Colonic mucosa (tissue), 4 donors: ENCODE measurements around the gene RYR3. TPM values are rescaled to one million over a fixed set of nuclear protein-coding genes. Genes with fewer than 3 reads are reported as not detected.

ENCODE experiments used
- DNase-seq: peaks from one replicate; pipeline ENCODE4 v3.0.0-alpha.2; 2020
- H3K27ac ChIP-seq: fragments of 200-600 bp; one replicate; pipeline ENCODE4 v1.8.0; 2021
- H3K27me3 ChIP-seq: fragments of 200-600 bp; one replicate; pipeline ENCODE4 v1.8.0; 2021
- H3K36me3 ChIP-seq: fragments of 200-600 bp; one replicate; pipeline ENCODE4 v1.8.0; 2021
- H3K4me1 ChIP-seq: fragments of 200-600 bp; one replicate; pipeline ENCODE4 v1.8.0; 2021; ENCODE audit warnings: mild to moderate bottlenecking
- H3K4me3 ChIP-seq: fragments of 200-600 bp; one replicate; pipeline ENCODE4 v1.8.0; 2021
- H3K9ac ChIP-seq, 2 donors: one replicate each; pipeline ENCODE4 v1.7.0; 2013; ENCODE audit warnings: control low read depth in 2 of 2, low read depth in 2 of 2, low read length in 2 of 2
- H3K9me3 ChIP-seq: fragments of 200-600 bp; one replicate; pipeline ENCODE4 v1.8.0; 2021
- intact Hi-C: fragments of 100-400 bp; cut with DNase I; formaldehyde crosslinking; loops from one replicate; pipeline ENCODE4 v1.14.1; 2022
- total RNA-seq, 2 donors: library from RNA; stranded (reverse); fragmentation: NEBNext Ultra II Directional in 1 of 2; extraction: Animal tissue kit (Norgen Biotek cat#: 25700) in 1 of 2; gene quantifications; one replicate each; pipeline ENCODE4 v1.2.1, GENCODE V29; 2021
- TF ChIP-seq, protein P1 (sequence below): fragments of 200-600 bp; IDR thresholded peaks from one replicate; pipeline ENCODE4 v1.8.0; 2022; ENCODE audit warnings: antibody characterized with exemption, mild to moderate bottlenecking
- donor health status: healthy.
- donor health status: DM: no; HTN: no; CAD: no.
- donor health status: DM: no; HTN: no; CAD: no.

Gene RYR3
- total RNA-seq, 2 donors from 2014 or later: 0.17 to 1.1 TPM

DNA sequence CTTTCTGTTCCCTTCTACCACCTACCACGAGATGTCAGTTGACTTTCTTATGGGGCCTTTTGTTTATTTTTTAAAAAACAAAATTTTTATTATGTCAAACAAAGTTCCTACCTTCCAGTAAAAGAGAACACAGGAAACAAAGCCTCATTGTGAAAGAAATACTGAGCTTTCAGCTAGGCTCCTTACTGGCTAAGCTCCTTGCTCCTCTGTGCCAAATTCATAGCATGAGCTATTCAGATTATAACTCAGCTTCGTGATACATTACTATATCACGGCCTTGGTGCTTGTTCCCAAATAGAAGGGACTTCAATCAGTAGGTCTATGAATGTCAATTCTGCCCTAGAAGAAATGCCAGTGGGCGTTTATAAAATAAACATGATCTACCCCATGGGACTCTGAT, 511.7 kb downstream of the RYR3 start:
- DNase-seq: no peak
- Histone ChIP-seq H3K4me1 (no peaks in the 10 kb centered on the region), H3K36me3 (no peaks in the 10 kb centered on the region), H3K4me3 (no peak overlapping the region), H3K27me3 (no peaks in the 10 kb centered on the region), H3K9me3 (no peaks in the 10 kb centered on the region), H3K27ac (no peak overlapping the region), H3K9ac (no peak overlapping the region)
- intact Hi-C loops: no loop called here
- TF ChIP-seq, protein P1, sequence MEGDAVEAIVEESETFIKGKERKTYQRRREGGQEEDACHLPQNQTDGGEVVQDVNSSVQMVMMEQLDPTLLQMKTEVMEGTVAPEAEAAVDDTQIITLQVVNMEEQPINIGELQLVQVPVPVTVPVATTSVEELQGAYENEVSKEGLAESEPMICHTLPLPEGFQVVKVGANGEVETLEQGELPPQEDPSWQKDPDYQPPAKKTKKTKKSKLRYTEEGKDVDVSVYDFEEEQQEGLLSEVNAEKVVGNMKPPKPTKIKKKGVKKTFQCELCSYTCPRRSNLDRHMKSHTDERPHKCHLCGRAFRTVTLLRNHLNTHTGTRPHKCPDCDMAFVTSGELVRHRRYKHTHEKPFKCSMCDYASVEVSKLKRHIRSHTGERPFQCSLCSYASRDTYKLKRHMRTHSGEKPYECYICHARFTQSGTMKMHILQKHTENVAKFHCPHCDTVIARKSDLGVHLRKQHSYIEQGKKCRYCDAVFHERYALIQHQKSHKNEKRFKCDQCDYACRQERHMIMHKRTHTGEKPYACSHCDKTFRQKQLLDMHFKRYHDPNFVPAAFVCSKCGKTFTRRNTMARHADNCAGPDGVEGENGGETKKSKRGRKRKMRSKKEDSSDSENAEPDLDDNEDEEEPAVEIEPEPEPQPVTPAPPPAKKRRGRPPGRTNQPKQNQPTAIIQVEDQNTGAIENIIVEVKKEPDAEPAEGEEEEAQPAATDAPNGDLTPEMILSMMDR: no peak

DNA sequence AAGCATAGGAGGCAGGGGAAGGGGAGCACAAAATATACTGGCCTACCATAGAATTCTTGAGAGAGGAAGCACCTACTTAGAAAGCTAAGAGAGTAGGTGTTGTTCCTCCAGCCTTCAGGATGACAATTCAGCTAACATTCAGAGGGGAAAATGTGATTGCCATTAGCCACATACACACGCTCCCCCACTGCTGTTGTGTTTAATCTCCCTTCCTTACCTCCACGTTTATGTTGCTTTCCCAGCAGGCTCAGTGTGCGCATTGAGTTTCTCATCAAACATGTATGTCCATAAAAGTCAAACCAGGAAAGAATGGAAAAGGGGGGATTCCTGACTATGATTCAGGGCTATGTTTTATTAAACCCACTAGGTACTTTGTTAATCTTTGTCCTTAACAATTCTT, 512.4 kb downstream of the RYR3 start:
- TF ChIP-seq, protein P1: no peak

DNA sequence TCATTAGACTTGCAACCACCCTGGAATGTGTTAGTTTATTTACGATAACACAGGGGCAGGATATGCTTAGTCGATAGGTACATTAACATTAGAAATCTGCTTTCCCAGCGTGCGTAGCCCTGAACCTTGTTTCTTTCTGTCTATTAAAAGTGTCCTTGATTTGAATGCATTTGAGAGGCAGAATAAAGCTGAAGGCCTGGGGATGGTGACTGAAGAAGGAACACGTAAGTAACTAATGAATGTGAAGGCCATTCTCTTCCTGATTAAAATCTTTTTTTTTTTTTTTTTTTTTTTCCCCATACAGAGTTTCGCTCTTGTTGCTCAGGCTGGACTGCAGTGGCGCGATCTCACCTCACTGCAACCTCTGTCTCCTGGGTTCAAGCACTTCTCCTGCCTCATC, 514.7 kb downstream of the RYR3 start:
- no peaks in the 10 kb centered on the region for H3K27me3 ChIP-seq
- H3K9me3 ChIP-seq: no peaks in the 10 kb centered on the region
- TF ChIP-seq, protein P1: no peak
- H3K4me1 ChIP-seq: no peaks in the 10 kb centered on the region
- intact Hi-C loops: no loop called here
- no peak overlapping the region for H3K27ac ChIP-seq
- H3K36me3 ChIP-seq: no peaks in the 10 kb centered on the region
- DNase-seq: no peak
- H3K9ac ChIP-seq: no peak overlapping the region
- no peak overlapping the region for H3K4me3 ChIP-seq

More for the DNA sequence above, 512.4 kb downstream of the RYR3 start:
- intact Hi-C loops: no loop called here
- no peak overlapping the region for H3K4me3 ChIP-seq
- no peak overlapping the region for H3K9ac ChIP-seq
- no peak for DNase-seq
- H3K27ac ChIP-seq: no peak overlapping the region
- H3K27me3 ChIP-seq: no peaks in the 10 kb centered on the region
- no peaks in the 10 kb centered on the region for H3K9me3 ChIP-seq
- no peaks in the 10 kb centered on the region for H3K4me1 ChIP-seq
- H3K36me3 ChIP-seq: no peaks in the 10 kb centered on the region

DNA sequence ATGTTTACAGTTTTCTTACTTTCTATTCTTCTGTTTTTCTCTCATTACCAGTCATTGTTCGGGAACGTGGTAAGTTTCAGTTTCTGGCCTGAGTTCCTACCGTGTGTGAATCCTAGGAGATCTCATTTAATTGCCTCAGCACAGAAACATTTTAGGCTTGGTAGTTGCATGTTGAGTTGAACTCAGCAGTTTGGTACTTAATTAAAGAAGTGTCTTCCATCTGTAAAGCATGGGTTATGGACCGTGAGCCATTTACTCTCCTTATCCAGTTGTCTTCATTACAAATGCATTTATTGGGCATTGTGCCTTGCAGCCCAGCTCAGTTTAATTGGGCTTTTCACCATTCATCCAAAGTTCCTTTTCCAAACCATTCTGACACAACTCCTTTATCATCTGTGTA, 515.4 kb downstream of the RYR3 start:
- Histone ChIP-seq H3K9me3 (no peaks in the 10 kb centered on the region), H3K4me3 (no peak overlapping the region), H3K9ac (no peak overlapping the region), H3K27ac (no peak overlapping the region), H3K27me3 (no peaks in the 10 kb centered on the region), H3K36me3 (no peaks in the 10 kb centered on the region), H3K4me1 (no peaks in the 10 kb centered on the region)
- intact Hi-C loops: no loop called here
- no peak for DNase-seq
- TF ChIP-seq, protein P1: no peak

DNA sequence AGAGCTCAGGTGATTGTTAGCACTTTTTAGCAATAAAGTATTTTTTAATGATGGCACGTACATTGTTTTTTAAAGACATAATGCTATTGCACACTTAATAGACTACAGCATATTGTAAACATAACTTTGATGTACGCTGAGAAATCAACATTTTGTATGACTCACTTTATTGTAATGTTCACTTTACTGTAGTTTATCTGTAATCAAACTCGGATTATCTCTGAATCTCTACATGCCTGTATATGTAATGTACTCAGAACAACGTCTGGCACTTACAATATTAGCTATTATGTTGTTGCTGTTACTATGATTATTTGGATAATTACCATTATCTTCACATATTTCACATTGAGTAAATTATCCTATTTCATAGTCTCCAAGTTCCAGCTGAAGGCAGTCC, 519.6 kb downstream of the RYR3 start:
- no peaks in the 10 kb centered on the region for H3K4me1 ChIP-seq
- intact Hi-C loops: no loop called here
- H3K9ac ChIP-seq: no peak overlapping the region
- no peaks in the 10 kb centered on the region for H3K36me3 ChIP-seq
- TF ChIP-seq, protein P1: no peak
- no peaks in the 10 kb centered on the region for H3K27me3 ChIP-seq
- DNase-seq: no peak
- H3K27ac ChIP-seq: no peak overlapping the region
- H3K4me3 ChIP-seq: no peak overlapping the region
- H3K9me3 ChIP-seq: no peaks in the 10 kb centered on the region

DNA sequence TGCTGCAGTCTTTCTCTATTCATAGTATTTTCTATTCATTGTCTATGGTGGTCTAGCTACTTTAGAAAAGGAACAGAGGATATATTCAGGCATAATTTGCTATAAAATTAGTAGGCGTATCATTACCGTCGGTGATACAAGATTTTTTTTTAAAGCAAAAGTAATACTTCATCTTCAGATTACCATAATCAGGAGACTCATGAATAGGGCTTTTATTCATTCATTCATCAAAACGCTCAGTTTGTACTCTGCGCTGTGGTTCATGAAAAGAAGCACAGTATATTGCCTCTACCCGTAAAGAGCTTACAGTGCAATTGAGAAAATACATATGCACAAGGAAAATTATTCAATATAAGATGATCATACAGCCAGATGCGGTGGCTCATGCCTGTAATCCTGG, 520.9 kb downstream of the RYR3 start:
- DNase-seq: no peak
- no peaks in the 10 kb centered on the region for H3K36me3 ChIP-seq
- intact Hi-C loops: no loop called here
- H3K9me3 ChIP-seq: no peaks in the 10 kb centered on the region
- H3K9ac ChIP-seq: no peak overlapping the region
- no peak overlapping the region for H3K4me3 ChIP-seq
- no peak overlapping the region for H3K27ac ChIP-seq
- no peaks in the 10 kb centered on the region for H3K27me3 ChIP-seq
- H3K4me1 ChIP-seq: no peaks in the 10 kb centered on the region
- TF ChIP-seq, protein P1: no peak
